HG02938 (cell line): ENCODE data around the gene CPM.
A peak's percentile ranks its signal among the peaks of the same experiment; 100 is the strongest.
"Not testable (repeated sequence)": the region's sequence is repeated elsewhere in the genome, so short reads cannot be mapped to it uniquely, and the experiment has no call there.

Experiments used
- ATAC-seq: cut with Tn5 transposase; IDR thresholded peaks from one replicate; pipeline ENCODE4 v1.9.1; 2021; ENCODE audit warnings: mild to moderate bottlenecking, moderate library complexity; ENCODE audit not compliant: unreplicated experiment

Gene CPM

DNA sequence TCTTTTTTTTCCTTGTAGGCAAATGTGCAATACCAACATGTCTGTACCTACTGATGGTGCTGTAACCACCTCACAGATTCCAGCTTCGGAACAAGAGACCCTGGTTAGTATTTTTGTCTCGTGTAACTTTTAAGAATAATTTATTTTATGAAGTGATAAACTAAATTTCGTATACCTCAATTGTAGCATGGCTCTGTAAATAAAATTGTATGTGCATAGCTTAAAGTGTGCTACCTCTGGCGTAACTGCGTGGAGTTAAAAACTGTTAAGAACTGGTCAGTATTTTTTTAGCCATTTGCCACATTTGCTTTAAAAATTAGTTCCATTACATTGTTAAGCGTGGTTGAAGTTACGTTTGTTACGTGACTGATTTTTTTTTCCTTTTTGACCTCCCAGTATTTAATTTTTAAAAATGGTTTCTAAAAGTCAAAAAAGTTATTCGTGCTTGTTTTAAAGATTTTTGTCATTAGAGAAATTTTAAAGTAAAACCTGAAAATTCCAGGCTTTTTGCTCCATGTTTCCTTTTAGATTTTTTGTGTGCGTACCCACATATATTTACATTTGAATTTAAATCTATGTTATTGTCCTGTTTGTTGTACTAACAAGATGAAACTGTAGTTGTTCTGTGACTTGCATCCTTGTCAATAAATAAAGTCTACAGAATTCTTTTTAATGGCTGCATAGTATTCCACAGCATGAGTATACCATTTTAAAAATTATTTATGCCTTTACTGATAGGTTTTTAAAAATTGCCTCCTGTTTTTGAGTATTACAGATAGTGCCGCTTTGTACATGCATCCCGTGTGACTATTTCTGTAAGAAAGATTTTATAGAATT, 123.6 kb downstream of the CPM start:
- ATAC-seq: no peak

DNA sequence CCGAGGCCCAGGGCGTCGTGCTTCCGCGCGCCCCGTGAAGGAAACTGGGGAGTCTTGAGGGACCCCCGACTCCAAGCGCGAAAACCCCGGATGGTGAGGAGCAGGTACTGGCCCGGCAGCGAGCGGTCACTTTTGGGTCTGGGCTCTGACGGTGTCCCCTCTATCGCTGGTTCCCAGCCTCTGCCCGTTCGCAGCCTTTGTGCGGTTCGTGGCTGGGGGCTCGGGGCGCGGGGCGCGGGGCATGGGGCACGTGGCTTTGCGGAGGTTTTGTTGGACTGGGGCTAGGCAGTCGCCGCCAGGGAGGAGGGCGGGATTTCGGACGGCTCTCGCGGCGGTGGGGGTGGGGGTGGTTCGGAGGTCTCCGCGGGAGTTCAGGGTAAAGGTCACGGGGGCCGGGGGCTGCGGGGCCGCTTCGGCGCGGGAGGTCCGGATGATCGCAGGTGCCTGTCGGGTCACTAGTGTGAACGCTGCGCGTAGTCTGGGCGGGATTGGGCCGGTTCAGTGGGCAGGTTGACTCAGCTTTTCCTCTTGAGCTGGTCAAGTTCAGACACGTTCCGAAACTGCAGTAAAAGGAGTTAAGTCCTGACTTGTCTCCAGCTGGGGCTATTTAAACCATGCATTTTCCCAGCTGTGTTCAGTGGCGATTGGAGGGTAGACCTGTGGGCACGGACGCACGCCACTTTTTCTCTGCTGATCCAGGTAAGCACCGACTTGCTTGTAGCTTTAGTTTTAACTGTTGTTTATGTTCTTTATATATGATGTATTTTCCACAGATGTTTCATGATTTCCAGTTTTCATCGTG, 124.4 kb downstream of the CPM start:
- ATAC-seq: peak; percentile 52

DNA sequence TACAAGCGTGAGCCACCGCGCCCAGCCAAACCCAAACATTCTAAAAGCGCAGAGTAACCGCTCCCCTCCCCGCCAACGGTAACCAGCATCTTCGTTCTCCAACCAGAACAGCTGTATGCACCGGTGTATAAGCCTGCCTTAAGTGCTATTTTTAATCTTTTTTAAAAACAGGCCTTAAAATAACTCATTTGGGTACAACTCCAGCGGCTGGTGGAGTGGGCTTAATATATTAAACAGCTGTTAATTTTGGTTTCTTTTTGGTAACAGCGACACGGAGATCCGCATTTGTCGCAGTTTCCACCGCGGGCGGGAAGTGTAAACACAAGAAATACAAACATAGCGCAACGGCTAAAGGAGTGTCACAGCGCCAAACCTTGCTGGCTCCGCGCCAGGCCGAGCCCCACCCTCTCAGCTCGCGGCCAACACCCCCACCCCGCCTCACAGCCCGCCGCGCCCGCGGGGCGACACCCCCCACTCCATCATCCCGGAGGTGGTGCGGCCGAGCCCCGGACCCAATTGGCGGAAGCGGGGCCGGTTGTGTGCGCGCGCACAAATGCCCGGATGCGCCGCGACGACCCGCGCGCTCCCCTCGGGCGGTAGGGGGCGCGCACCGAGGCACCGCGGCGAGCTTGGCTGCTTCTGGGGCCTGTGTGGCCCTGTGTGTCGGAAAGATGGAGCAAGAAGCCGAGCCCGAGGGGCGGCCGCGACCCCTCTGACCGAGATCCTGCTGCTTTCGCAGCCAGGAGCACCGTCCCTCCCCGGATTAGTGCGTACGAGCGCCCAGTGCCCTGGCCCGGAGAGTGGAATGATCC, 125.2 kb downstream of the CPM start, which contains the start of gene MDM2:
TSS of gene MDM2 (plus strand) at position 602 of the 812 bp plus-strand sequence. CDS start 301 bp downstream, outside the sequence.
- ATAC-seq: peak; percentile 66

DNA sequence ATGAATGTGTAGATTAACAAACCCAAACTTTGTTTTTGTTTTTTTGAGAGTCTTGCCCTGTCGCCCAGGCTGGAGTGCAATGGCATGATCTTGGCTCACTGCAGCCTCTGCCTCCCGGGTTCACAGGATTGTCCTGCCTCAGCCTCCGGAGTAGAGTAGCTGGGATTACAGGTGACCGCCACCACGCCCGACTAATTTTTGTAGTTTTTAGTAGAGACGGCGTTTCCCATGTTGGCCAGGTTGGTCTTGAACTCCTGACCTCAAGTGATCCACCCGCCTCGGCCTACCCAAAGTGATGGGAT, 125.7 kb downstream of the CPM start:
- ATAC-seq: not testable (repeated sequence)

DNA sequence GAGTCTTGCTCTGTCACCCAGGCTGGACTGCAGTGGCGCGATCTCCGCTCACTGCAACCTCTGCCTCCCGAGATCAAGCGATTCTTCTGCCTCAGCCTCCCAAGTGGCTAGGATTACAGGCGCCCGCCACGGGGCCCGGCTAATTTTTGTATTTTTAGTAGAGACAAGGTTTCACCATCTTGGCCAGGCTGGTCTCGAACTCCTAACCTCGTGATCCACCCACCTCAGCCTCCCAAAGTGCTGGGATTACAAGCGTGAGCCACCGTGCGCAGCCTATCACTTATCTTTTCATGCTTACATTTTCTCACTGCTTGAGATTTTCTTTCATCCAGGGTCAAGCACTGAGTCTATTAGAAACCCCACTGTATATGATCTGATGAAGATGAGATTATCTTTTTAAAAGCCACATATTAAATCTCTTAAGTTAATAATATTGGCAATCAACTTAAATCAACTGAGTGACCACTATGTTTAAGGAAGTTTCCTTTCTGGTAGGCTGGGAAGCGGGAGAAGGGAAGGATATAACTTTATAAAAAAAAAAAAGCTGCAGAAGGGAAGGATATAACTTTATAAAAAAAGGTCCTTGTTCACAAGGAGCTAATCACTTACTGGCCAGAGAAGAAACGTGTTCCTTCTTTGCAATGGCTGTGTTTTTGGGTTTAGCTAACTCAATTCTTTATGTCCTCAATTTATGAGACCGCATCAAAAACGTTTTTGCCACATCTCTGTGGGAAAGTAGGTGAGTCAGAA, 126.3 kb downstream of the CPM start:
- ATAC-seq: no peak

DNA sequence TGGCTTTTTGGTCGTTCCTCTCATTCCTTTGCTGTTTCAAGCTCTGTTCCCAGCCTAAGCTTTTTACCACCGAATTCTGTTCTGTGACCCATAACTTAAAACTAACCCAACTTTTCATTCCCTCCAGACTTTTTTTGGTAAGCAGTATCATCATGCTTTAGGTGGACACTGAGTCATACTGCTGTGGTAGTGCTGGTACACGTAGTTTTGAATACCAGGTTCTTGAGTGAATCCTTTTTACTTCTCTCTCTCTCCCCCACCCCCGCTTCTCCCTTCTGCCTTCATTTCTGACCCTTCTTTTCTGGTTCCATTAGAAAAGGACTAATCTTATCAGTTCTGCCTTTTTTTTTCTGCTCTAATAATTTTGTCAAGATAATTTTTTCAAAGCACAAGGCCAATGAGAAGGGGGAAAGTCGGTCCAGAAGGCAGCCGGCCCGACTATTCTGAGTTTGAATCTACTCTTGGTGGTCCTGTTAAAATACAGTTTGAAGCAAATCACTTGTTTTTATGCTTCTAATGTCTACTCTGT, 127.3 kb downstream of the CPM start:
- no peak for ATAC-seq

DNA sequence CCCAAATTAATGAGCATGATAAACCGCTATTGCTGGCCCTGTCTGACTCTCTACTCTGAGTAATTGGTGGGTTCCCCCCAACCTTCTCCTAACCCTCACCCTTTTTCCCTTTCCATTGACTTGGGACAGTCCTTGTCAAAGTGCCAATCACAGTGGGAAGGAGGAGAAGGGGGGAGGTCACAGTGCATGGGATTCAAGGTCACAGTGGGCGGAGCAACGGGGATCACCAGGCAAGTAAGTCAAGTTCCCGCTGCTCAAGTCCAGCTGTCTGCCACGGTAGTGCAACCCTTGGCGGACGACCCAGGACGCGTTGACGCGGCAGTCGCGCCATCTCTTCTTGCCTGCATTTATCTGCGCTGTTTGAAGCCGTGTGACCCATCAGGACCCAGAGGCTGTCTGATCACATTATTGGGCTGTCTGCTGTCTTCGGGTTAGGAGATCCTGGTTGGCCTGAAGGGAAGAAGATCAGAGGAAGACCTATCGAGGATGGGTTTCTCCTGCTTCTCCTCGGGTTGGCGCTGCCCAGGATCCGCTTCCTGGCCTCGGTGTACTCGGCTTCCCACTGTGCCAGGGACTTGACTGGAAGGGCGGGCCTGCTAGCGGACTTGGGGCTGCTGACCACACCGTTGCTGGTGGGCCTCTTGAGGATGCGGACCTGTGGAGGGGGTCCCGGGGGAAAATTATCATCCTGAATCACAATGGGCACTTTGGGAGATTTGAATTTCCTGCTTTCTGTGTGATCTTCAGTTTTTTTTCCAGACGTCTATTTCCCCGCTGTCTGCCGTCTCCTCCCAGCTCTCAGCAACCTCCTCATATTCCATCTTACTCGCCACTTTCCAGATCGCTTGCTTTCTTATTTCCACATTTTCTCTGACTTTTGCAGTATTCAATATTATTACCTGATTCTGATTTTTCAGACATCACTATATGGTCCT, 128.0 kb downstream of the CPM start:
- no peak for ATAC-seq

DNA sequence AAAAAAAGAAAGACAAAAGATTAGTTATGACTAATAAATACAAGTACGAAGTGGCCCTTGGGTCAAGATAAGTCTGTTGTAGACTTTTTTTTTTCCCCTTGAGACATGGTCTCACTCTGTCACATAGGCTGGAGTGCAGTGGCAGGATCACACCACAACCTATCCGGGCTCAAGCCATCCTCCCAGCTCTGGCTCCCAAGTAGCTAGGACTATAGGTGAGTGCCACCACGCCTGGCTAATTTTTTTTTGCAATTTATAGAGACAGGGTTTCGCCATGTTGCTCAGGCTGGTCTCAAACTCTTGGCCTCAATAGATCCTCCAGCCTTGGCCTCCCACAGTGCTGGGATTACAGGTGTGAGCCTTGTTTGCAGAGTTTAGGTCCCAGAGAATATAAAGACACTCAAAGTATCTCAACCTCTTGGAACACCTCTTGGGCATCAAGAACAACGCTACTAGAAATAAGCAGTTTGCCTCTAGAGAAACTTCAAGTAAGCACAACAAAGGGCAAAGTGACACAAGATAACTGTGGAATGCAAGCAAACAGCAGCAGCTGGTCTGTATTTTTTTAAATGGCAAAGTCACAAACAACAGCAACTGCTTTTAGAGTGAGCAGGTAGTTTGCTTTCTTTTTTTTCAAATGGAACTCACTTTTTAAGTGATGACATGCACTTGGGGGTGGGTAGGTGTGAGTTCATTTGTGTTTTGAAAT, 128.9 kb downstream of the CPM start:
- ATAC-seq: no peak

DNA sequence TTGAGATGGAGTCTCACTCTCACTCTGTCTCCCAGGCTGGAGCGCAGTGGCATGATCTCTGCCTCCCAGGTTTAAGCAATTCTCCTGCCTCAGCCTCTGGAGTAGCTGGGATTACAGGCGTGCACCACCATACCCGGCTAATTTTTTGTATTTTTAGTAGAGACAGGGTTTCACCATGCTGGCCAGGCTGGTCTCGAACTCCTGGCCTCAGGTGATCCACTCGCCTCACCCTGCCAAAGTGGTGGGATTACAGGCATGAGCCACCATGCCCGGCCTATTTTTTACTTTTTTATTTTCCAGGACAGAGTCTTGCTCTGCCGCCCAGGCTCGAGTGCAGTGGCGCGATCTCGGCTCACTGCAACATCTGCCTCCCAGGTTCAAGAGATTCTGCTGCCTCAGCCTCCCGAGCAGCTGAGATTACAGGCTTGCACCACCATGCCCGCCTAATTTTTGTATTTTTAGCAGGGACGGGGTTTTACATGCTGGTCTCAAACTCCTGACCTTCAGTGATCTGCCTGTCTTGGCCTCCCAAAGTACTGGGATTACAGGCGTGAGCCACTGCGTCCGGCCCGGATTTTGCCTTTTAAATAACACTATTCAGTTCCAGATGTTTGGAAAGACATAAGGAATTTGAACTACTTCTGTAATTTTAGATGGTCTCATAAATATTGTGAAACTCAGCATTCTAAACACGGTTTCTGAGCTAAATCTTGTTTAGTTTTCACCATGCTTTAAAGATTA, 129.9 kb downstream of the CPM start:
- ATAC-seq: not testable (repeated sequence)

DNA sequence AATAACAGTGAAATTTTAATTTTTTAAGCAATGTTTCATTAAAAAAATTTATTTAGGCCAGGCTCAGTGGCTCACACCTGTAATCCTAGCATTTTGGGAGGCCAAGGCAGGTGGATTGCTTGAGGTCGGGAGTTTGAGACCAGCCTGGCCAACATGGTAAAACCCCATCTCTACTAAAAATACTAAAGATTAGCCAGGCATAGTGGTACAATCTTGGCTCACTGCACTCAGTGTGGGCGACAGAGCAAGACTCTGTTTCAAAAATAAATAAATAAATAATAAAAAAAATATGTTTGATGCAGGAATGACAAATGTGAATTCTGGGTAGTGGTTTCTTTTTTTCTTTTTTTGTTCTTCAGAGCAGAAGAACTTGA, 130.6 kb downstream of the CPM start:
- ATAC-seq: not testable (repeated sequence)
